Transverse colon (tissue), 4 donors: Measurements from ENCODE around the gene NFAT5. TPM values are rescaled to one million over a fixed set of nuclear protein-coding genes. Genes with fewer than 3 reads are reported as not detected.

ENCODE experiments used
- DNase-seq: peaks from one replicate; pipeline ENCODE4 v3.0.0-alpha.2; 2019
- H3K27ac ChIP-seq, 4 donors: fragments of 200-600 bp; sonication (generic); 2 replicates each; pipeline ENCODE4 v1.5.1; 2016 to 2018; ENCODE audit warnings: inconsistent platforms in 4 of 4
- H3K27me3 ChIP-seq: fragments of 200-600 bp; sonication (generic); 2 replicates; pipeline ENCODE4 v1.5.1; 2017; ENCODE audit warnings: inconsistent platforms
- H3K36me3 ChIP-seq, 4 donors: fragments of 200-600 bp; sonication (generic); 2 replicates each; pipeline ENCODE4 v1.5.1; 2017 to 2019; ENCODE audit warnings: inconsistent platforms in 4 of 4
- H3K4me1 ChIP-seq, 4 donors: fragments of 200-600 bp; sonication (generic); 2 replicates each; pipeline ENCODE4 v1.5.1; 2017 to 2020; ENCODE audit warnings: inconsistent platforms in 4 of 4
- H3K4me3 ChIP-seq, 4 donors: fragments of 200-600 bp; sonication (generic); 1 replicate in 1 of 4; 2 replicates in 3 of 4; pipeline versions ENCODE4 v1.5.1 to v1.6.1; 2017 to 2019; ENCODE audit warnings: inconsistent platforms in 4 of 4
- H3K9me3 ChIP-seq, 2 donors: fragments of 200-600 bp; sonication (generic); 2 replicates each; pipeline ENCODE4 v1.5.1; 2017 to 2019; ENCODE audit warnings: inconsistent platforms in 2 of 2
- EP300 ChIP-seq: sonication (generic); formaldehyde crosslinking; IDR thresholded peaks from one replicate; pipeline ENCODE4 v1.6.1; 2017; ENCODE audit warnings: antibody characterized with exemption, low read depth
- POLR2A ChIP-seq: fragments of 450-650 bp; IDR thresholded peaks from one replicate; pipeline ENCODE4 v1.6.1; 2016; ENCODE audit warnings: antibody characterized with exemption, mild to moderate bottlenecking, moderate library complexity
- POLR2AphosphoS5 ChIP-seq, 3 donors: sonication (generic); formaldehyde crosslinking; IDR thresholded peaks; one replicate each; pipeline ENCODE4 v1.6.1; 2016; ENCODE audit warnings: antibody characterized with exemption in 3 of 3
- WGBS, 2 donors: methylation state at CpG; one replicate each; pipeline ENCODE4 v1.1.5; 2018; ENCODE audit warnings: low coverage in 1 of 2; 5-methylcytosine and 5-hydroxymethylcytosine counted together
- in situ Hi-C, 4 donors: fragments of 200-750 bp; cut with MboI; loops; one replicate each; pipeline versions ENCODE4 v1.15.0 to v1.15.1; 2017; ENCODE audit warnings: low sequenced_read_pairs in 3 of 4, low pct_ligation_motif_present in 1 of 4, low pct_unique_long_range_greater_than_20kb in 1 of 4
- intact Hi-C: fragments of 100-400 bp; cut with DNase I; formaldehyde crosslinking; loops from one replicate; pipeline ENCODE4 v1.15.1; 2023; ENCODE audit warnings: low total_unique reads
- total RNA-seq, 4 donors: library from RNA; depleted of rRNA; stranded (reverse); fragments of >200 nt; gene quantifications; one replicate each; pipeline ENCODE4 v1.1.0, GENCODE V29; 2016
- TF ChIP-seq, protein P1 (sequence below), 5 experiments: fragments of 200-600 bp in 3 of 5; fragments of 450-650 bp in 2 of 5; sonication (generic) in 3 of 5; IDR thresholded peaks; 1 replicate in 2 of 5; 2 replicates in 3 of 5; pipeline ENCODE4 v1.5.1; 2016 to 2017; ENCODE audit warnings: antibody characterized with exemption in 5 of 5, inconsistent platforms in 3 of 5, mild to moderate bottlenecking in 2 of 5, moderate library complexity in 1 of 5

NFAT5 gene
- total RNA-seq, 4 donors from 2014 or later: 37.3 to 131 (median 88.8) TPM

GRCh38 chr16:69616082-69616481, 50.3 kb downstream of the NFAT5 start:
- 92 to 100% methylated on average over 2 to 4 of the region's 4 CpGs for WGBS, 2 donors
- no peak overlapping the region for H3K27ac ChIP-seq
- H3K9me3 ChIP-seq: no peaks in the 10 kb centered on the region
- DNase-seq: no peak
- no peak overlapping the region for H3K4me3 ChIP-seq
- H3K36me3 ChIP-seq: no peaks in the 10 kb centered on the region
- H3K4me1 ChIP-seq: peaks cover 29 to 62% (median 37%) of the 10 kb centered on the region in 4 donors
- intact Hi-C loops: no loop called here
- no peaks in the 10 kb centered on the region for H3K27me3 ChIP-seq
- no peak for TF ChIP-seq POLR2A
- in situ Hi-C loops: no loop called here

DNA sequence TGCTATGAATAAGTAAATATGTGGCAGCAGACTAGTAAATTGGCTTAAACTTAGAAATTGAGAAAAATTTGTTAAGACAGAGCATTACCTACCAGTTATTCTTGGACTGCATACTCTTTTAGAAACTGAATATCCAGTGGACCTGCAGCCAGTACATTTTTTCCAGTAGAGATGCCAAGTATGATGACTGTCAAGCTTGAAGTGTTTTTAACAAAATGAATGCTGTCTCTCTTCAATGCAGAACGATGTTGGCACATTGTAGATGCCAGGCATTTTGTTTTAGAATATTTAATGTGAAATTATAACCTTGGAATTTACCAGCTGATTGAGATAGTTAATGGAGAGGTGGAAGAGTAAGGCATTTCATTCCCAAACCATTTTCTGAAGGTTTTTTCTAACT, 52.5 kb downstream of the NFAT5 start:
- no peak for DNase-seq
- in situ Hi-C loops (no loop called here), intact Hi-C loops (no loop called here)
- 28 to 38% methylated on average over 1 of the region's 1 CpG for WGBS, 2 donors
- no peak overlapping the region for H3K4me3 ChIP-seq
- peaks cover 17 to 43% (median 27%) of the 10 kb centered on the region in 4 donors for H3K4me1 ChIP-seq
- H3K27me3 ChIP-seq: no peaks in the 10 kb centered on the region
- H3K36me3 ChIP-seq: no peaks in the 10 kb centered on the region
- no peak for TF ChIP-seq POLR2A
- no peak for TF ChIP-seq POLR2AphosphoS5 (IDR thresholded peaks at IDR 0.05)
- H3K9me3 ChIP-seq: no peaks in the 10 kb centered on the region
- peak overlapping the region; percentile 1 to 32 (median 17) for H3K27ac ChIP-seq

DNA sequence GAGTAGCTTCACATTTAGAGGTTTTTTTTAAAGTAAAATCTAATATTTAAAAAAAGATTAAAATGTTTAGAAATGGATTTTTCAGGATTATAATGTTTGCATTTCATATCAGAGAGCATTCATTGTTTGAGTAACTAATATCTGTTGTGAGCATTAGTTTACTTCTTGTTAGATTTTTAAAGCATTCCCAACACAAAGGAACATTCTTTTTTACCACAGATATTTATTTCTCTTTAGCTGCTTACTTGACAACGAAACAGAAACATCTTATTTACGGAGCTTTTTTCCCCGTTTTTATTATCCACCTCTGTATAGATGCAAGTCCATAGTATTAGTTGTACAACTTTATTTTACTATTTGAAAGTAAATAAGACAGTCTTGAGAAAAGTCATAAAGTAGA, 53.0 kb downstream of the NFAT5 start:
- Histone ChIP-seq H3K9me3 (no peaks in the 10 kb centered on the region), H3K27me3 (no peaks in the 10 kb centered on the region), H3K27ac (peak overlapping the region in 3 of 4 donors; percentile 1 to 31 (median 3)), H3K4me3 (no peak overlapping the region), H3K36me3 (no peaks in the 10 kb centered on the region), H3K4me1 (peaks cover 13 to 39% (median 23%) of the 10 kb centered on the region in 4 donors)
- in situ Hi-C loops (no loop called here), intact Hi-C loops (no loop called here)
- no peak for DNase-seq
- TF ChIP-seq, protein P1, sequence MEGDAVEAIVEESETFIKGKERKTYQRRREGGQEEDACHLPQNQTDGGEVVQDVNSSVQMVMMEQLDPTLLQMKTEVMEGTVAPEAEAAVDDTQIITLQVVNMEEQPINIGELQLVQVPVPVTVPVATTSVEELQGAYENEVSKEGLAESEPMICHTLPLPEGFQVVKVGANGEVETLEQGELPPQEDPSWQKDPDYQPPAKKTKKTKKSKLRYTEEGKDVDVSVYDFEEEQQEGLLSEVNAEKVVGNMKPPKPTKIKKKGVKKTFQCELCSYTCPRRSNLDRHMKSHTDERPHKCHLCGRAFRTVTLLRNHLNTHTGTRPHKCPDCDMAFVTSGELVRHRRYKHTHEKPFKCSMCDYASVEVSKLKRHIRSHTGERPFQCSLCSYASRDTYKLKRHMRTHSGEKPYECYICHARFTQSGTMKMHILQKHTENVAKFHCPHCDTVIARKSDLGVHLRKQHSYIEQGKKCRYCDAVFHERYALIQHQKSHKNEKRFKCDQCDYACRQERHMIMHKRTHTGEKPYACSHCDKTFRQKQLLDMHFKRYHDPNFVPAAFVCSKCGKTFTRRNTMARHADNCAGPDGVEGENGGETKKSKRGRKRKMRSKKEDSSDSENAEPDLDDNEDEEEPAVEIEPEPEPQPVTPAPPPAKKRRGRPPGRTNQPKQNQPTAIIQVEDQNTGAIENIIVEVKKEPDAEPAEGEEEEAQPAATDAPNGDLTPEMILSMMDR (IDR thresholded peaks at IDR 0.05): no peak
- no peak for TF ChIP-seq POLR2A
- TF ChIP-seq POLR2AphosphoS5 (IDR thresholded peaks at IDR 0.05): no peak
- TF ChIP-seq EP300: no peak
- WGBS, 2 donors: 34 to 40% methylated on average over 3 of the region's 3 CpGs

- Histone ChIP-seq H3K27me3 (no peaks in the 10 kb centered on the region), H3K36me3 (no peaks in the 10 kb centered on the region), H3K4me3 (no peak overlapping the region), H3K9me3 (no peaks in the 10 kb centered on the region), H3K27ac (no peak overlapping the region), H3K4me1 (peaks cover 11 to 33% (median 19%) of the 10 kb centered on the region in 4 donors)
- intact Hi-C loops (no loop called here), in situ Hi-C loops (no loop called here)
- DNase-seq: no peak
- no peak for TF ChIP-seq POLR2A
- no peak for TF ChIP-seq EP300
- TF ChIP-seq POLR2AphosphoS5 (IDR thresholded peaks at IDR 0.05): no peak
These were observed 53.7 kb downstream of the NFAT5 start for GRCh38 chr16:69619514-69619913.

DNA sequence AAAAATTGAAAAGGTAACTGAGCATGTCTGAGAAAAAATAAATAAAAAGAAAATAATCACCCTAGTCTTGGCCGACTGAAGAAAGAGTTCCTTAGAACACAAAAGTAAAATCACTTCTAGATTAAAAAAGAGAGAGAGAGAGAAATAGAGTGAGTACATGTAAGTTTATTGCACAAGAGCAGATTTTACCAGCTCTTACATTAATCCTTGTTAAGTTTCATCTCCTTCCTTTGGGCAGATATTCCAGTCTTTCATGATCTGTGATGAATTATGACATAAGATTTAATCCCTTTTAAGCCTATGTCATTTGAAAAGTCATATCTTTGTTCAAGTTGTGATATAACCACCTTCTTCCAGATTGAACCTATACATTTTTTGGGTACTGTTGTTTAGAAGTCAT, 54.8 kb downstream of the NFAT5 start:
- WGBS, 2 donors: 60 to 69% methylated on average over 1 of the region's 1 CpG
- no peak for DNase-seq
- no peak overlapping the region for H3K27ac ChIP-seq
- H3K4me1 ChIP-seq: peaks cover 11 to 33% (median 19%) of the 10 kb centered on the region in 4 donors
- no peaks in the 10 kb centered on the region for H3K9me3 ChIP-seq
- intact Hi-C loops: no loop called here
- H3K4me3 ChIP-seq: no peak overlapping the region
- TF ChIP-seq EP300 (no peak), POLR2AphosphoS5 (IDR thresholded peaks at IDR 0.05) (no peak), POLR2A (no peak)
- TF ChIP-seq, protein P1 (IDR thresholded peaks at IDR 0.05): no peak
- H3K27me3 ChIP-seq: no peaks in the 10 kb centered on the region
- in situ Hi-C loops: no loop called here
- no peaks in the 10 kb centered on the region for H3K36me3 ChIP-seq

GRCh38 chr16:69621225-69621624, 55.5 kb downstream of the NFAT5 start:
- TF ChIP-seq, protein P1 (IDR thresholded peaks at IDR 0.05): no peak
- TF ChIP-seq POLR2A: no peak
- no peak for TF ChIP-seq EP300
- no peak for TF ChIP-seq POLR2AphosphoS5 (IDR thresholded peaks at IDR 0.05)
- intact Hi-C loops: no loop called here
- WGBS, 2 donors: 88 to 100% methylated on average over 1 of the region's 1 CpG

More at GRCh38 chr16:69621225-69621624, 55.5 kb downstream of the NFAT5 start:
- in situ Hi-C loops: no loop called here
- H3K9me3 ChIP-seq: no peaks in the 10 kb centered on the region
- H3K4me3 ChIP-seq: no peak overlapping the region
- H3K27me3 ChIP-seq: no peaks in the 10 kb centered on the region
- H3K4me1 ChIP-seq: peaks cover 11 to 33% (median 19%) of the 10 kb centered on the region in 4 donors
- DNase-seq: no peak
- no peaks in the 10 kb centered on the region for H3K36me3 ChIP-seq
- H3K27ac ChIP-seq: no peak overlapping the region
